ENCODE data around the gene SLC25A29. TPM values are rescaled to one million over a fixed set of nuclear protein-coding genes. Genes with fewer than 3 reads are reported as not detected.
A peak's percentile ranks its signal among the peaks of the same experiment; 100 is the strongest.
"Not testable (repeated sequence)": the region's sequence is repeated elsewhere in the genome, so short reads cannot be mapped to it uniquely, and the experiment has no call there.

SLC25A29 gene
- total and polyA plus RNA-seq, 2 of the 8 experiments (the other 6 are each of a cell fraction or from before 2014, with no cell fraction given): 135 to 177 TPM

DNA sequence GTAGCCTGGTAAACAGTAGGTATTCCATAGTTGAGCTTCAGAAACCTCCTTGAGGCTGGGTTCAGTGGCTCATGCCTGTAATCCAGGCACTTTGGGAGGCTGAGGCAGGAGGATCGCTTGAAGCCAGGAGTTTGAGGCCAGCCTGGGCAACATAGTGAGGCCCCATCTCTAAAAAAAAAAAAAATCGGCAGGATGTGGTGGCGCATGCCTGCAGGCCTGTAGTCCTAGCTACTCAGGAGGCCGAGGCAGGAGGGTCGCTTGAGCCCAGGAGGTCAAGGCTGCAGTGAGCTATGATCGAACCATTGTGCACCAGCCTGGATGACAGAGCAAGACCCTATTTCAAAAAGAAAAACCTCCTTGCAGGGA lies 2.2 kb upstream of the SLC25A29 start:
- Histone ChIP-seq H3K4me1 (replicated peaks in 1 of 4; ENCODE audit: control insufficient read depth in 3 of 4, insufficient read depth in 4 of 4, low read length in 3 of 4) (peaks cover 6 to 27% (median 19%) of the 10 kb centered on the region in 4 experiments), H3K23me2 (ENCODE audit: low read depth, low read length) (peaks cover 18% of the 10 kb centered on the region; the same call in 1 of the 2 replicates), H4K20me1 (replicated peaks in 1 of 2; ENCODE audit: control insufficient read depth in 1 of 2, insufficient read depth in 2 of 2, low read length in 2 of 2) (peaks cover 13 to 15% of the 10 kb centered on the region in 2 experiments), H3K4me2 (ENCODE audit: insufficient read depth in 1 of 2, low read depth in 2 of 2, low read length in 2 of 2) (peak overlapping the region in 1 of 2 experiments; percentile 70; a peak in 2 of 4 replicates), H3K79me2 (ENCODE audit: control insufficient read depth in 1 of 2, insufficient read depth in 2 of 2, low read length in 2 of 2) (peaks cover 2 to 17% of the 10 kb centered on the region in 2 experiments; a peak in 3 of 4 replicates)
- not testable (repeated sequence) for H3K56ac ChIP-seq (replicated peaks; ENCODE audit: insufficient read length, low read depth, low read length); H4K8ac ChIP-seq (ENCODE audit: extremely low read depth, insufficient read depth, low read length); H4K91ac ChIP-seq (replicated peaks; ENCODE audit: insufficient read length, low read length); H3K79me1 ChIP-seq (ENCODE audit: low read depth, low read length); H2BK5ac ChIP-seq (ENCODE audit: low read depth, low read length); H3K9me3 ChIP-seq (ENCODE audit: insufficient read depth in 2 of 2, low read depth in 1 of 2, low read length in 1 of 2); H3K4me3 ChIP-seq (ENCODE audit: extremely low read depth in 1 of 4, insufficient read depth in 2 of 4, low read depth in 3 of 4, low read length in 4 of 4); H2BK120ac ChIP-seq (replicated peaks; ENCODE audit: low read depth, low read length); H2BK12ac ChIP-seq (ENCODE audit: low read depth, low read length); H2BK15ac ChIP-seq (ENCODE audit: low read length); H4K5ac ChIP-seq (ENCODE audit: insufficient read length, low read depth, low read length); DNase-seq (ENCODE audit: low read depth in 1 of 2, low spot score in 2 of 2); FAIRE-seq; H2BK20ac ChIP-seq (ENCODE audit: low read length); H3K27me3 ChIP-seq (replicated peaks in 1 of 4; ENCODE audit: control insufficient read depth in 3 of 4, extremely low read depth in 1 of 4, insufficient read depth in 3 of 4, low read length in 3 of 4); H3K18ac ChIP-seq (ENCODE audit: extremely low read depth, low read length); H3K14ac ChIP-seq (ENCODE audit: insufficient read length); H2AK5ac ChIP-seq (ENCODE audit: low read depth, low read length); H3K27ac ChIP-seq (ENCODE audit: low read depth, low read length); H3K36me3 ChIP-seq (ENCODE audit: control insufficient read depth in 2 of 4, insufficient read depth in 4 of 4, low read length in 3 of 4); H2AFZ ChIP-seq (ENCODE audit: low read length); H3K4ac ChIP-seq (replicated peaks; ENCODE audit: insufficient read length, low read depth, low read length); H3K9ac ChIP-seq (replicated peaks in 1 of 4; ENCODE audit: extremely low read depth in 1 of 4, low read depth in 3 of 4, low read length in 3 of 4); H3K23ac ChIP-seq (ENCODE audit: insufficient read length)
- WGBS, 2 experiments (ENCODE audit: extremely low coverage in 1 of 2, insufficient coverage in 1 of 2, insufficient read length in 1 of 2, insufficient replicate concordance in 2 of 2, low coverage in 1 of 2, low lambda C conversion rate in 2 of 2, missing lambda C conversion rate in 1 of 2): 94% methylated on average over 3 of the region's 6 CpGs; no CpG with 5 or more reads in 1 of the 2 experiments
- ChIA-PET POLR2A (ENCODE audit: partially characterized antibody) (interaction anchor here (1.2 to 14.7 kb wide), 7 partner anchors 9 to 33 kb away, joined by 3 to 200 read pairs (median 4); no protein-coding TSS in a partner anchor), CTCF (ENCODE audit: partially characterized antibody) (interaction anchor here (0.5 to 3.0 kb wide), 10 partner anchors 10 to 97 kb away, joined by 3 to 10 read pairs (median 3); no protein-coding TSS in a partner anchor)

All from H1 (cell line).